Activated naive CD8-positive, alpha-beta T cell treated with anti-CD3 and anti-CD28 coated beads for 36 hours (primary cell): ENCODE data around the gene SUDS3. TPM values are rescaled to one million over a fixed set of nuclear protein-coding genes. Genes with fewer than 3 reads are reported as not detected.
"Not testable (repeated sequence)": the region's sequence is repeated elsewhere in the genome, so short reads cannot be mapped to it uniquely, and the experiment has no call there.

Experiments
- DNase-seq: peaks from one replicate; pipeline ENCODE4 v3.0.0; 2021
- H3K27ac Mint-ChIP-seq: one replicate; pipeline ENCODE4 v1.8.0; 2022; ENCODE audit warnings: mild to moderate bottlenecking, moderate library complexity, mixed read lengths
- H3K27me3 Mint-ChIP-seq: one replicate; pipeline ENCODE4 v1.8.0; 2022; ENCODE audit warnings: mild to moderate bottlenecking, mixed read lengths
- H3K36me3 Mint-ChIP-seq: one replicate; pipeline ENCODE4 v1.8.0; 2021; ENCODE audit warnings: mild to moderate bottlenecking, mixed read lengths
- H3K4me1 Mint-ChIP-seq: one replicate; pipeline ENCODE4 v1.8.0; 2021; ENCODE audit warnings: mixed read lengths
- H3K4me3 Mint-ChIP-seq: one replicate; pipeline ENCODE4 v1.8.0; 2022; ENCODE audit warnings: mild to moderate bottlenecking, moderate library complexity, mixed read lengths
- H3K9me3 Mint-ChIP-seq: one replicate; pipeline ENCODE4 v1.8.0; 2022; ENCODE audit warnings: mixed read lengths
- total RNA-seq, 2 experiments: library from RNA; stranded (reverse); gene quantifications; one replicate each; pipeline ENCODE4 v1.2.3, GENCODE V29; 2021

Gene SUDS3
- total RNA-seq, 2 experiments from 2014 or later: 19.0 to 22.3 TPM

- Mint-ChIP-seq H3K9me3 (no peaks in the 10 kb centered on the region), H3K27me3 (no peaks in the 10 kb centered on the region), H3K4me1 (peaks cover 3% of the 10 kb centered on the region), H3K36me3 (peaks cover 6% of the 10 kb centered on the region), H3K27ac (no peak overlapping the region), H3K4me3 (no peak overlapping the region)
- DNase-seq: no peak
Measured at GRCh38 chr12:118402251-118402650, 25.9 kb downstream of the SUDS3 start.

- H3K27me3 Mint-ChIP-seq: no peaks in the 10 kb centered on the region
- H3K36me3 Mint-ChIP-seq: peaks cover 7% of the 10 kb centered on the region
- peak; percentile 27 for DNase-seq
- no peak overlapping the region for H3K4me3 Mint-ChIP-seq
- peaks cover 3% of the 10 kb centered on the region for H3K4me1 Mint-ChIP-seq
- H3K27ac Mint-ChIP-seq: no peak overlapping the region
- no peaks in the 10 kb centered on the region for H3K9me3 Mint-ChIP-seq
Measured at GRCh38 chr12:118404876-118405521, 28.6 kb downstream of the SUDS3 start.

DNA sequence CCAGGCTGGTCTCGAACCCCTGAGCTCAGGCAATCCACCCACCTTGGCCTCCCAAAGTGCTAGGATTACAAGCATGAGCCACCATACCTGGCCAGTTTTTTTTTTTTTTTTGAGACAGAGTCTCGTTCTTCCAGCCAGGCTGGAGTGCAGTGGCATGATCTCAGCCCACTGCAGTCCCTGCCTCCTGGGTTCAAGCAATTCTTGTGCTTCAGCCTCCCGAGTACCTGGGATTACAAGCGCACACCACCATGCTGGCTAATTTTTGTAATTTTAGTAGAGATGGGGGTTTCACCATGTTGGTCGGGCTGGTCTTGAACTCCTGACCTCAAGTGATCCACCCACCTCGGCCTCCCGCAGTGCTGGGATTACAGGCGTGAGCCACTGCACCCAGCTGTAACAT is 31.9 kb downstream of the SUDS3 start:
- H3K27me3 Mint-ChIP-seq: not testable (repeated sequence)
- peaks cover 32% of the 10 kb centered on the region for H3K36me3 Mint-ChIP-seq

GRCh38 chr12:118409834-118410233 is 33.5 kb downstream of the SUDS3 start:
- H3K36me3 Mint-ChIP-seq: peaks cover 44% of the 10 kb centered on the region
- H3K4me1 Mint-ChIP-seq: no peaks in the 10 kb centered on the region
- H3K4me3 Mint-ChIP-seq: no peak overlapping the region
- H3K27me3 Mint-ChIP-seq: no peaks in the 10 kb centered on the region
- DNase-seq: no peak
- peaks cover 2% of the 10 kb centered on the region for H3K9me3 Mint-ChIP-seq
- no peak overlapping the region for H3K27ac Mint-ChIP-seq

More for the DNA sequence above, 31.9 kb downstream of the SUDS3 start:
- not testable (repeated sequence) for H3K27ac Mint-ChIP-seq, H3K9me3 Mint-ChIP-seq, H3K4me1 Mint-ChIP-seq, H3K4me3 Mint-ChIP-seq, DNase-seq

- H3K4me1 Mint-ChIP-seq: no peaks in the 10 kb centered on the region
- no peak overlapping the region for H3K4me3 Mint-ChIP-seq
- H3K36me3 Mint-ChIP-seq: peaks cover 41% of the 10 kb centered on the region
- no peaks in the 10 kb centered on the region for H3K9me3 Mint-ChIP-seq
- no peaks in the 10 kb centered on the region for H3K27me3 Mint-ChIP-seq
- no peak overlapping the region for H3K27ac Mint-ChIP-seq
- DNase-seq: no peak
Measured at GRCh38 chr12:118417942-118418341, 41.6 kb downstream of the SUDS3 start.

DNA sequence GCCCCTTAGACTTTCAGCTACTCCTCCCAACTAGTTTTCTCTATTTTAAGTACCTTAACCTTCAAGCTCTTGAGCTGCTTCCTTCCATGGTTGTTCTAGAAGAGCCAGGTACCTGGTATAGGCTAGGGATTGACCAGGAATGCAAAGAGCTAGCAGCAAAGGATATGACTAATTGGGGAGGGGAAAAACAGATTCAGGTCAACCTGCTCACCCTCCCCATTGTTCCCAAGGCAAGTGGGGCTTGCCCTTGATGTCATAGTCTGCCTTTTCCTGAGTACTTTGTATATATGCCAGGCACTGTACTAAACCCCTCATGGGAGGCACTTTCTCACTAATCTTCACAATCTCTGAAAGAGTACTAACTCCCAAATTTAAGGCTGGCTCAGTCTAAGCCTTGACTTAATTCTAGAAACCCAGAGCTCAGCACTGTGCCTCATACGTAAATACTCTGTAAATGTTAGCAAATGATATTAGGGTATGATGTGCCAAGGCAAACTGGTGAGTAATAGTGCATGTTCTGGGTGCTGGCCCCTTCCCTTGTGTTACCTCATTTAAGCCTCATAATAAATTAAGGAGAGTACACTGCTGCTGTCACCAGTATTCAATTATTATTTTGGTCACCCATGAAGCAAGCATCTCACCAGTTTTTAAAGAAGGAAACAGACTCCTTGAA is 42.2 kb downstream of the SUDS3 start:
- Mint-ChIP-seq H3K27me3 (no peaks in the 10 kb centered on the region), H3K27ac (no peak overlapping the region), H3K9me3 (no peaks in the 10 kb centered on the region), H3K36me3 (peaks cover 35% of the 10 kb centered on the region), H3K4me3 (no peak overlapping the region), H3K4me1 (no peaks in the 10 kb centered on the region)
- no peak for DNase-seq

DNA sequence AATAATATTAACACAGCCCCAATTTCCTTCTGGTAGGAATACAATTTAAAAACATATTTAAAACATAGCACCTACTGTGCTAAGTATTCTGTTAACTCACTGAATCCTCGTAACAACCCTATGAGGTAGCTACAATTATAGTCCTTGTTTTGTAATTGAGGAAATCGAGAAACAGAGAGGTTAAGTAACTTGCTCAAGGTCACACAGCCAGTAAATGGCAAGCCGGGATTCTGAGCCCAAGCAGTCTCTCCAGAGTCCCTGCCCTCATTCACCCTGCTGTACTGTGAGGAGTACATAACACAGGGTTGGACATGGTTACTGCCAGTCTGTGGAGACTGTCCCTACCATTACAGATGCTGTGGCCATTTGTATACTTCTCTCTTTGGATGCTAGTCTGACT is 44.3 kb downstream of the SUDS3 start:
- no peak overlapping the region for H3K4me3 Mint-ChIP-seq
- H3K36me3 Mint-ChIP-seq: peaks cover 18% of the 10 kb centered on the region
- no peak overlapping the region for H3K27ac Mint-ChIP-seq
- H3K27me3 Mint-ChIP-seq: no peaks in the 10 kb centered on the region
- H3K4me1 Mint-ChIP-seq: no peaks in the 10 kb centered on the region
- no peak for DNase-seq
- no peaks in the 10 kb centered on the region for H3K9me3 Mint-ChIP-seq

- Mint-ChIP-seq H3K27me3 (no peaks in the 10 kb centered on the region), H3K9me3 (no peaks in the 10 kb centered on the region), H3K4me3 (no peak overlapping the region), H3K27ac (no peak overlapping the region), H3K4me1 (no peaks in the 10 kb centered on the region), H3K36me3 (peaks cover 5% of the 10 kb centered on the region)
- DNase-seq: no peak
Measured at GRCh38 chr12:118424884-118425283, 48.5 kb downstream of the SUDS3 start.

DNA sequence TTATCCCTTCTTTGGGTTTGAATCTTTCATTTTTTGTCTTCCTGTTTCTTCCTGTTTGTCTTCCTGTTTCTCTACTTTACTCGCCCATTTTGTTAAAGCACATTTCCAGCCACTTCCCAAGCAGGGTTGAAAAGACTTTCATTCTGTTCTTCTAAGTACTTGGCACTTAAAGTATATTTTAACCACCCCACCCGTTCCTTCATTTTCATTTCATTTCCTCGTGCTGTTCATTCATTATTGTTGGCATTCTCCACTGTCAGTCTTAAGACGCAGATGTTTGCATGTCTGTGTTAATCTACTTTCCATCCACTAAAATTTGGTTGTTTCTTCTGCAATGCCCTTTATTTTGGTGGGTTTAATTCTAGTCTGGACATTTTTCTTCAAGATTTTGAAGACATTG is 49.0 kb downstream of the SUDS3 start:
- Mint-ChIP-seq H3K4me1 (no peaks in the 10 kb centered on the region), H3K4me3 (no peak overlapping the region), H3K27me3 (no peaks in the 10 kb centered on the region), H3K27ac (no peak overlapping the region), H3K36me3 (peaks cover 5% of the 10 kb centered on the region), H3K9me3 (no peaks in the 10 kb centered on the region)
- DNase-seq: no peak

DNA sequence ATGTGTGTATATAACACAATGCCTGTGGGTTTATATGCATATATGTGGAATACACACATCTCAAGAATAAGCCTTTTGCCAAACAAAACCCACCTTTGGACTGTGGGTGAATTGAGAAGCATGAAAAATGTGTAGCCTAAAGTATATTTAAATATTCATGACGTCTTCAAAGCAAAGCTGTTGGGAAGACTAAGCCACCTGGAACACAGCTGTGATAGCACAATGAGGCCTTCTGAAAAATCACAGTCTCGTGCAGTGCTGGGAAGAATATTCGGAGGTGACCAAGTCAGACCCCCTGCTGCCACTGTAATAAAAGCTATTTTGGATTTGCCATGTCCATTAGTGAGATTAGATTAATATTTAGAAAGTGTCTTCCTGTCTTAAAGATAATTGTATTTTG is 51.5 kb downstream of the SUDS3 start:
- H3K27ac Mint-ChIP-seq: no peak overlapping the region
- H3K4me3 Mint-ChIP-seq: no peak overlapping the region
- H3K27me3 Mint-ChIP-seq: no peaks in the 10 kb centered on the region
- H3K36me3 Mint-ChIP-seq: peaks cover 5% of the 10 kb centered on the region
- H3K4me1 Mint-ChIP-seq: no peaks in the 10 kb centered on the region
- H3K9me3 Mint-ChIP-seq: no peaks in the 10 kb centered on the region
- DNase-seq: no peak

GRCh38 chr12:118428643-118429042 is 52.3 kb downstream of the SUDS3 start:
- Mint-ChIP-seq H3K27ac (no peak overlapping the region), H3K9me3 (peaks cover 3% of the 10 kb centered on the region), H3K27me3 (no peaks in the 10 kb centered on the region), H3K36me3 (peaks cover 9% of the 10 kb centered on the region), H3K4me1 (no peaks in the 10 kb centered on the region), H3K4me3 (no peak overlapping the region)
- DNase-seq: no peak

GRCh38 chr12:118429688-118430383 is 53.5 kb downstream of the SUDS3 start:
- Mint-ChIP-seq H3K36me3 (peaks cover 10% of the 10 kb centered on the region), H3K27me3 (no peaks in the 10 kb centered on the region), H3K9me3 (peaks cover 3% of the 10 kb centered on the region), H3K27ac (no peak overlapping the region), H3K4me3 (no peak overlapping the region), H3K4me1 (no peaks in the 10 kb centered on the region)
- no peak for DNase-seq

DNA sequence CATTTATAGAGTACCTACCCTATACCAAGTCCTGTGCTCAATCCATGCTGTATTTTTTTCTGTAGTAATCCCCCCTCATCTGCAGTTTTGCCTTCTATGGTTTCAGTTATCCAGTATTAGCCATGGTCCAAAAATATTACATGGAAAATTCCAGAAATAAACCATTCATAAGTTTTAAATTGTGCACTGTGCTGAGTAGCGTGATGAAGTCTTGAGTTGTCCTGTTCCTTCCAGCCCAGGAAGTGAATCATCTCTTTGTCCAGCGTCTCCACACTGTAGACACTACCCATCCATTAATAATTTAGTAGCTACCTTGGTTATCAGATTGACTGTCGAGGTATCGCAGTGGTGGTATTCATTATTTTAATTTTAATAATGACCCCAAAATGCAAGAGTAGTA is 54.2 kb downstream of the SUDS3 start:
- no peaks in the 10 kb centered on the region for H3K27me3 Mint-ChIP-seq
- no peak overlapping the region for H3K4me3 Mint-ChIP-seq
- no peak for DNase-seq
- peaks cover 3% of the 10 kb centered on the region for H3K9me3 Mint-ChIP-seq
- no peak overlapping the region for H3K27ac Mint-ChIP-seq
- H3K36me3 Mint-ChIP-seq: peaks cover 11% of the 10 kb centered on the region
- no peaks in the 10 kb centered on the region for H3K4me1 Mint-ChIP-seq

DNA sequence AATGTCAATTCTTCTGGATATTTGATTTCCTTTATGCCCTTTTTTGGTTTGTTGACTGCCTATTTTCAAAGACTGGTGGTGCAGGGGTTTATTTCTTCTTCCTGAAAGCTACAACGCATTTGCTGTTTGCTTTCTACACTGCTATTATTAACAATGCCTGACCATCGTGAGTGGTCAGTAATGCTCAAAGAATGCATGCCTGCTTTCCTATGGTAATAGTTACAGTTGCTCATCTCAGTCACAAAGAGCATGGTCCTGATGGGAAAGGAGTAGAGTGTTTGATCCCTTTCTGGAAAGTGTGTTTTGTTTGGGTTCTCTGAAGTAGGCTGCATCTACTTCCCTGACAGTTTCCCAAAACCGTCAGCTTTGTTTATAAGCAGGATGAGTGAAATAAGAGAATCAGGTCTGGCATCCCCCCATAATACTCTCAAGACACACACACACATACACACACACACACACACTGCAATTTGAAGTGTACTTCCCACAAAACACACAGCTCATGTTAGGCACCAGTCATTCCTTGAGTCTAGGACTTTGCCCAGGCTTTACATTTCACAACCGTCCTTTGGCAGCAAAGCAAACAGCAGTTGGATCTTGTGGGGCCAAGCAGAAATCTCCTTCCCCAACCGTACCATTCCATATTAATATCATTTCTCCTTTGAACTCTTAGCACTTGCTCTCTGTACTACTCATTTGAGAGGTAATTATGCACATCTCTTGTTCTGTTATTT is 56.6 kb downstream of the SUDS3 start:
- DNase-seq: no peak
- Mint-ChIP-seq H3K4me1 (no peaks in the 10 kb centered on the region), H3K27ac (no peak overlapping the region), H3K27me3 (no peaks in the 10 kb centered on the region), H3K9me3 (peaks cover 3% of the 10 kb centered on the region), H3K36me3 (peaks cover 12% of the 10 kb centered on the region), H3K4me3 (no peak overlapping the region)
